DMS153 (cell line): ENCODE results near the gene SENP5.

Source experiments
- DNase-seq: peaks from one replicate; lab custom pipeline; 2025; lab: John Stamatoyannopoulos, UW

Gene SENP5

DNA sequence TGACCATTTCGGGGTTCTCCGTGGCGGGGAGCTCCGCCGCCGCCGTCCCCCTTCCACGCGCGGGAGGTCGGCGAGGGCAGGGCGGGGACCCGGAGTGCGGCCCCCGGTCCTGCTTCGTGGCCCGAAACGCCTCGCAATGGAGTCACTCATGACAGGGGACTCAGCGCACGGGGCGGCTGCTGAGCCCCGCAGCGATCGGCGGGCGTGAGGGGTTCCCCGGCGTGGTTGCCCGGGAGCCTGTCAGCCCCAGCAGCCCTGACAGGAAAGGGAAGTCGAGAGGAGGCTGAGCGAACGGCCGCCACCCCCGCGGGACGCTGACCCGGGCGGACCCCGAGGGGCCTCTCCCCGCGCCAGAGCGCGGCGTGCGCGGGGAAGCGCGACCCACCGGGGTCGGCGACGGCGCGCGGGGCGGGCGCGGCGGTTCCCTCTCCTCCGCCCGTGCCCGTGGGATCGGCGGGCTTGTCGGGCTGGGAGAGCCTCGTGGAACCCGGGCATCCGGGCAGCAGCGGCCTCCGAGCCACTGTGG is 101.5 kb downstream of the SENP5 start:
- DNase-seq = no peak

DNA sequence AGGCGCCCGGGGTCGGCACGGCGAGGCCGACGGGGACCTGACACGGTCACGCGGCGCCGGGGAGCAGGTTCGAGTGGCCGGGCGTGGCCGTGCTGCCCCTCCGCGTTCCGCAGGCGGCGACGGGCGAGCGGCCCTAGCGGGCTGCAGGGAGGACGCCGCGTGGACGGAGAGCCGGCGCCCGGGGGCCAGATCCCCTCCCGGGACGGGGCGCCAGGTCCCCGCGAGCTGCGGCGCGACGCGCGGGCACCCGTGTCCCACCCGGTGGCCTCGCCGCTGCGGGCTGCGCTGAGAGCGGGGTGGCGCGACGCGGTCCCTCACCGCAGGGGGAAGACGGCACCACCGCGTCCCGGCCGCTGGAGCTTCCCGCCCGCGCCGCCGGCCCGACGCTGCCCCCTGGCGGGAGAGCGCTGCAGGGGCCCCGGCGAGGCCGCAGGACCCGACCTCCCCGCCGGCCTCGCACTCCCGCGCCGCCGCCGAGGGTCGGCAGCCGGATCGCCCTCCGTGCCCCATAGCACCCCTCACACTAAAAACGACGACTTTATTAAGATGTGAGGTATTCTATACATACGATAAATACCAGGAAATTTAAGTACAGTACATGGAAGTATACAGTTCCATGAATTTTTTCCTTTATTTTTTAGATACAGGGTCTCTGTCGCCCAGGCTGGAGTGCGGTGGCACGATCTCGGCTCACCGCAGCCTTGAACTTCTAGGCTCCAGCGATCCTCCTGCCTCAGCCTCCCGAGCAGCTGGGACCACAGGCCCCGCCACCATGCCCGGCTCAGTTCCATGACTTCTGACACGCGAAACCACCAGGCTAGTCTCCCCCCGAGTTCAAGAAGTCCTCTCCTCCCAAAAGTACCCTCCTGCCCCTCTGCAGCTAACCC is 102.2 kb downstream of the SENP5 start:
- no peak for DNase-seq

DNA sequence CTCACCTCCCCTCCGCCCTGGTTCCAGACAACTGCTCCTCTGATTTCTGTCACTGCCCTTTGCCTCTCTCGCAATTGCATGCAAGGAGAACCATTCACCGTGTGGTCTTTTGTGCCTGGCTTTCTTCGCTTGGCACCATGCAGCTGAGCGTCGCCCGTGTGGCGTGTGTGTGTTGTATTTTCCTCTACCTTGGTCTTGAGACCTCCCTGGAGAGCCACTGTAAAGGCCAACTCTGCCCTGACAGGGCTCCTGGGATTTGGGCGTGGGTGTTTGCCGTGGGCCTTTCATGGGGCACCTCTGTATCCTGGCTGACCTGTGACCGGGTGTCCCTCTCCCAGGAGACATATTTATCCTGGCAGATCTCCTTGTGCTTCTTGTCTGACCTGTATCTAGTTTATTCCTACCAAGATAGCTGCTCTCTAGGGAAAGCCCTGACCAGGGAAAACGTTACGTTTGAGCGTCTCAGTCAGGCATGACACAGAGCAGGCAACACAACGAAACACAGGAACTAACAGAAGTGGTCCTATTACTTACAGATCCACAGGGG is 102.9 kb downstream of the SENP5 start:
- DNase-seq = no peak

DNA sequence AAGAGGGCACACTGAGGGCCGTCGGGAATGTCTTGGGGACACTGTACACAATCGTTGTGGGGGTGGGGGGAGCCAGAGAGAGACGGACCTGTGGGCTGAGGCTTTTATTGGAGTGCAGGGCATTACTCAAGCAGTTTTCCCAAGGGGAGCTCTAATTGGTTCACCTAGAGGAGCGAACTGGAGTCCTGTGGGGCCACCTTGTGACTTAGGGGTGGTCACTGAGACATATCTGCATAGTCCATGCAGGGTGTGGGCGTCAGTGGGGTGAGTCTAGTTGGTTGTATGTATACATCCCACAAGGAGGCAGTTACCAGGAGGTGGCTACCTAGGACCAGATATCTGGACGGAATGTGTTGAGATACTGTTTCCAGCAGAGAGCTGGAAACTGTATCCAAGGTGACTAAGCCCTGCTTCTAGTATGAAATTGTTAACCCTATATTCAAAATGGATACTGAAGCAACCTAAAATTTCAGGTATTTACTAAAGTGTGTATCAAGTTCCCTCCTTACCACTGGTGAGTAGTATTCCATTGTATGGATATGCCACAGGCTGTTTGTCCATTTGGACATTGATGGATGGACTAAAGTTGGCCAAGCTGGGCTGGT is 103.5 kb downstream of the SENP5 start:
- DNase-seq = no peak

DNA sequence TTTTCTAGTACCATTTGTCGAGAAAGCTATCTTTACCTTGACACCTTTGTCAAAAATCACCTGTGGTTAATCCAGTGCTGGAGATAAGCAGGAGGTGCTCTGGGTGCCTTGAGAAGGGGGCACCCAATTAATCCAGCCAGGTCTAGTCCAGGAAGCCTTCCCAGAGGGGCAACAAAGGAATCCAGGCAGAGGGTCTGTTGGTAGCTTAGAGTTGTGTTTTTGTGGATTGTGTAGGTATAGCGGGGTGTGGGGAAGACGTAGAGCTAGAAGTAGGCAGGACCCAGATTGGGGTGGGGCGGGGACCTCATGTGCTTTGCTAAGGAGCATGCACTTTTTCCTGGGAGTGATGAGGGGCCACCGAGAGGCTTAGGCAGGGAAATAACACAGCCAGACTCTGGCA is 106.9 kb downstream of the SENP5 start:
- no peak for DNase-seq

DNA sequence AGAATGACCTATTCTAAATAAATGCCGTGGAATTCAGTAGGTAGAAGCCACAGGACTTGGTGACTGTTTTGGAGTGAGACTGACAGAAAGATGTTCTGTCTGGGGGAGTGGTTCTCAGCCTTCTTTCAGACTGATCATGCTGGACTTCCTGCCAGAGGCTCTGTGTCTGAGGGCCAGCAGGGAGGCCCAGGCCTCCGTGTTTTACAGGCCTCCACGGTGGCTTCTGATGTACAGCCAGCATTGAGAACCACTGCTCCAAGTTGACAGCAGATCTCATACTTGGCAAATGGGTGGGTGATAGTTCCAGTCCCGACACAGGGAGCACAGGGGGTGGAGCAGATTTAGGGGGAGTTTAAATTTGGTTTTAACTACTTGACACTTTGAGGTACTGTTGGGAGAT is 107.6 kb downstream of the SENP5 start:
- no peak for DNase-seq

DNA sequence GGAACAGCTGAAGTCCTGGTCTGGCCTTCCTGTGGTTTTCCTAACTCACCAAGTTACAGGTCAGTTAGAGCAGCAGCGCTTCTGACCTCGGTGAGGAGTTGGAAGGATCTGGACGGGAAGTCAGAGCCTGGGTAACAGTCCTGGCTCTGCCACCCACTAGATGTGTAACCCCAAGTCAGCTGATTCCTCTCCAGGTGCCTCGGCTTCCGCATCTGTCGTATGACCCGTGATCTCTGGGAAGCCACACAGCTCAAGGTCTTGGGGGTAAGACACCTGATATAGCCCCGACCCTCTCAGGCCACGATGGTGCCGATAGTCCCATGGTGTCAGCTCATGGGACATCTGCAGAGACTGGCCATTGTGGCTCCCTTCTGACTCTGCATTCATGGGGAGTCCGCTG is 109.2 kb downstream of the SENP5 start:
- no peak for DNase-seq

DNA sequence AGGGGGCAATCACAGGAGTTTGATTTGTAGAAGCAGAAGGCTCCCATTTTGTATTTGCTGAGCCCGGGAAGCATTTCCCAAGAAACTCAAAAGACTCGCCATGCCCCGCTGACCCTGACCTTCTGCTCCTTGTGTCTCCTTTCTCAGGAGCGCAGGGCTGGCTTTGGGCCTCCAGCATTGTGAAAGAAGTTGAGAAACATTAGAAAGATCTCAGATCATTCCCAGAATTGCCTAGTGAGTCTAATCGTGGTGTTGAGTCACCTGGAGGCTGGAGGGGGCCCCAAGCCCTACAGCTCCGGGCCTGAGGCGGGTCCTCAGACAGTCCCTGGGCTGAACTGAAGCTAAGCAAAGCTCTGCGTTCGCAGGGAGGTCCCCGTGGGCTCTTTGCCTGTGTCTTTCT is 111.8 kb downstream of the SENP5 start:
- DNase-seq = no peak

DNA sequence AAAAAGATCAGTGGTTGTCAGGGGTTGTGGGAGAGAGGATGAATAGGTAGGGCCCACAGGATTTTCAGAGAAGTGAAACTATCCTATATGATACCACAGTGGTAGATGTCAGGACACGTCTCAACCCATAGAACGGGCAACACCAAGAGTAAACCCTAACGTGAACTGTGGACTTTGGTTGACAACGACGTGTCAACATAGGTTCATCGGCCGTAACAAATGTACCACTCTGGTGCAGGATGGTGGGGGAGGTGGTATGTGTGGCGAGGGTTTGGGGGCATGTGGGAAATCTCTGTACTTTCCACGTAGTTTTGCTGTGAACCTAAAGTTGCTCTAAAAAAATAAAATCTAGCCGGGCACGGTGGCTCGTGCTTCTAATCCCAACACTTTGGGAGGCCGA is 113.9 kb downstream of the SENP5 start:
- no peak for DNase-seq

DNA sequence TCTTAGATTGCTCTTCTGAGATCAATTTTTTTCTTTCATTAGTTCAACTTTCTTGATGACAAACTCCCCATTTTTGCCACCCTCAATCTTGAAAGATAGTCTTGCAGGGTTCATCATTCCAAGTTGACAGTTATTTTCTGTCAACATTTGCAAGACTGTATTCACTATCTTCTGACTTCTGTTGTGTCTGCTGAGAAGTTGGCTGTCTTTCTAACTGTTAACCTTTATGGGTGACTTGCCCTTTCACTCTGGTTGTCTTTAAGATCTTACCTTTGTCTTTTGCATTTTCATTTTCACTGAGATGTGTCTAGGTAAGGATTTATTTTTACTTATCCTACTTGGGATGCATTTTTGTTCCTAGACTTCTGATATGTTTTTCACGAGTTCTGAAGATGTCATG is 115.5 kb downstream of the SENP5 start:
- no peak for DNase-seq
